ENCODE data around the gene TMPRSS5.

- TF ChIP-seq GABPA (IDR thresholded peaks at IDR 0.05; ENCODE audit: low read depth) (no peak), CTCF (IDR thresholded peaks at IDR 0.05; ENCODE audit: insufficient read depth, low read length) (no peak), POLR2AphosphoS5 (IDR thresholded peaks at IDR 0.05; ENCODE audit: low read depth) (no peak)
Measured at GRCh38 chr11:113697756-113698407, 8.2 kb downstream of the TMPRSS5 start.
